HepG2 (cell line): Measurements from ENCODE around the gene AMOTL1. TPM values are rescaled to one million over a fixed set of nuclear protein-coding genes. Genes with fewer than 3 reads are reported as not detected.

Experiments
- ATAC-seq: fragments of 200-7000 bp; cut with Tn5 transposase; 3 replicates; pipeline ENCODE4 v1.9.1; 2020; ENCODE audit warnings: mild to moderate bottlenecking, moderate library complexity
- BruUV-seq: library from RNA; stranded (reverse); fragments of 400-500 nt; replicated peaks from 2 replicates; lab custom pipeline; 2021; lab: Mats Ljungman, UMichigan
- CTCF ChIA-PET: fragments of 300-600 bp; formaldehyde crosslinking; extraction: SDS; loops from one replicate; lab custom pipeline; 2021; ENCODE audit warnings: low total read pairs, inconsistent platforms, low intra/inter-chr PET ratio; lab: Yijun Ruan, JAX
- POLR2A ChIA-PET: fragments of 350-600 bp; sonication (Branson Sonifier 250); formaldehyde crosslinking; loops from one replicate; lab custom pipeline; 2020; ENCODE audit warnings: antibody characterized with exemption, inconsistent platforms; lab: Yijun Ruan, JAX
- DNase-seq: peaks from one replicate; pipeline ENCODE4 v3.0.0-alpha.2; 2015; ENCODE audit warnings: low spot score
- FAIRE-seq: peaks from 3 replicates; lab custom pipeline; 2011; peaks lifted over from hg19 to GRCh38; lab: Jason Lieb, UNC
- H2AFZ ChIP-seq: one replicate; pipeline ENCODE4 v1.6.1; 2011; ENCODE audit warnings: low read length, inconsistent platforms
- H3K27ac ChIP-seq: fragments of 300-600 bp; 3 replicates; pipeline ENCODE4 v1.8.0; 2011; ENCODE audit warnings: mixed run types, mild to moderate bottlenecking, mixed read lengths, low read length, inconsistent platforms; ENCODE audit not compliant: insufficient read depth; ENCODE audit errors: extremely low read length
- H3K27me3 ChIP-seq, 2 experiments: fragments of 200-600 bp in 1 of 2; 2 replicates in 1 of 2; 3 replicates in 1 of 2; pipeline versions ENCODE4 v1.6.0 to v1.8.0; 2011; ENCODE audit warnings: low read length in 2 of 2, mild to moderate bottlenecking in 2 of 2, moderate library complexity in 2 of 2, inconsistent platforms in 1 of 2; ENCODE audit not compliant: insufficient read depth in 2 of 2, control insufficient read depth in 1 of 2
- H3K36me3 ChIP-seq, 2 experiments: fragments of 200-600 bp in 1 of 2; replicated peaks in 1 of 2; 2 replicates in 1 of 2; 3 replicates in 1 of 2; pipeline versions ENCODE4 v1.5.1 to v1.8.0; 2011; ENCODE audit warnings: low read length in 2 of 2, inconsistent platforms in 1 of 2; ENCODE audit not compliant: insufficient read depth in 2 of 2, control insufficient read depth in 1 of 2
- H3K4me1 ChIP-seq: 2 replicates; pipeline ENCODE4 v1.5.1; 2012; ENCODE audit warnings: low read length, inconsistent platforms; ENCODE audit not compliant: insufficient read depth
- H3K4me2 ChIP-seq: 2 replicates; pipeline ENCODE4 v1.6.0; 2011; ENCODE audit warnings: low read depth, low read length, inconsistent platforms
- H3K4me3 ChIP-seq, 3 experiments: fragments of 200-600 bp in 1 of 3; sonication (generic), shearing (Covaris generic) in 1 of 3; replicated peaks in 1 of 3; 2 replicates each; pipeline ENCODE4 v1.5.1; 2011 to 2016; ENCODE audit warnings: low read length in 3 of 3, inconsistent platforms in 2 of 3, low read depth in 2 of 3, mild to moderate bottlenecking in 2 of 3, control low read depth in 1 of 3, mixed read lengths in 1 of 3; ENCODE audit not compliant: insufficient read depth in 1 of 3
- H3K79me2 ChIP-seq: one replicate; pipeline ENCODE4 v1.6.1; 2011; ENCODE audit warnings: low read length, inconsistent platforms; ENCODE audit not compliant: insufficient read depth
- H3K9ac ChIP-seq: 2 replicates; pipeline ENCODE4 v1.6.0; 2011; ENCODE audit warnings: mild to moderate bottlenecking, low read depth, low read length, inconsistent platforms; ENCODE audit not compliant: insufficient read depth
- H3K9me3 ChIP-seq: 2 replicates; pipeline ENCODE4 v1.5.1; 2012; ENCODE audit warnings: mild to moderate bottlenecking, low read length
- H4K20me1 ChIP-seq: 2 replicates; pipeline ENCODE4 v1.6.0; 2011; ENCODE audit warnings: inconsistent platforms, mild to moderate bottlenecking, low read length, moderate library complexity; ENCODE audit not compliant: insufficient read depth
- AKAP8 ChIP-seq: sonication (generic); formaldehyde crosslinking; IDR thresholded peaks from 2 replicates; pipeline ENCODE4 v1.5.1; 2020; ENCODE audit warnings: mild to moderate bottlenecking, missing genetic modification reagents
- BRCA1 ChIP-seq: sonication (generic); formaldehyde crosslinking; IDR thresholded peaks from 2 replicates; pipeline ENCODE4 v1.4.0; 2020; ENCODE audit warnings: missing genetic modification reagents
- ERF ChIP-seq: IDR thresholded peaks from 2 replicates; pipeline ENCODE4 v1.6.1; 2018; ENCODE audit warnings: missing biosample characterization, missing genetic modification reagents
- KDM2A ChIP-seq: sonication (generic); formaldehyde crosslinking; IDR thresholded peaks from 2 replicates; pipeline ENCODE4 v1.4.0; 2020; ENCODE audit warnings: low read depth, missing genetic modification reagents, borderline replicate concordance
- RARA ChIP-seq: IDR thresholded peaks from 2 replicates; pipeline ENCODE4 v1.6.1; 2016; ENCODE audit warnings: missing genetic modification reagents, missing compliant biosample characterization
- ZBTB7A ChIP-seq: sonication (generic); formaldehyde crosslinking; IDR thresholded peaks from 2 replicates; pipeline ENCODE4 v1.8.0; 2022; ENCODE audit warnings: mild to moderate bottlenecking, missing genetic modification reagents
- ZNF547 ChIP-seq: sonication (generic); formaldehyde crosslinking; IDR thresholded peaks from 2 replicates; pipeline ENCODE4 v1.5.1; 2020; ENCODE audit warnings: mild to moderate bottlenecking, missing genetic modification reagents
- ZSCAN30 ChIP-seq: sonication (generic); formaldehyde crosslinking; IDR thresholded peaks from 2 replicates; pipeline ENCODE4 v1.5.0; 2020; ENCODE audit warnings: mild to moderate bottlenecking, missing genetic modification reagents
- WGBS: methylation state at CpG from one replicate; pipeline ENCODE4 v1.1.6; 2017; ENCODE audit warnings: low lambda C conversion rate; 5-methylcytosine and 5-hydroxymethylcytosine counted together
- in situ Hi-C: cut with HindIII; loops from 2 replicates; pipeline ENCODE4 v1.10.0; 2017; ENCODE audit warnings: low pct_unique_long_range_greater_than_20kb; ENCODE audit not compliant: extremely low pct_ligation_motif_present
- intact Hi-C: fragments of 100-400 bp; cut with micrococcal nuclease; formaldehyde crosslinking; loops from one replicate; pipeline ENCODE4 v1.10.0; 2022; ENCODE audit not compliant: unreplicated experiment
- polyA plus RNA-seq, 8 experiments: library from polyadenylated mRNA; depleted of rRNA in 3 of 8; stranded (reverse) in 7 of 8; unstranded in 1 of 8; fragments of >200 nt; fragmentation: Illumina TruSeq in 4 of 8; extraction: Trizol in 4 of 8; gene quantifications; 2 replicates each; pipeline versions ENCODE4 v1.2.1 to v1.2.3, GENCODE V29; 2011 to 2016; ENCODE audit warnings: low read depth in 4 of 8, missing spikeins in 1 of 8, mixed read lengths in 1 of 8; ENCODE audit not compliant: insufficient read depth in 1 of 8
- total RNA-seq, 5 experiments: library from RNA; depleted of rRNA; stranded (reverse); fragments of >200 nt; fragmentation: Illumina TruSeq; extraction: Trizol; gene quantifications; 2 replicates each; pipeline ENCODE4 v1.2.3, GENCODE V29; 2016; ENCODE audit warnings: low read depth in 1 of 5

AMOTL1 gene
- total and polyA plus RNA-seq, 2 of the 13 experiments (the other 11 are each of a cell fraction or from before 2014, with no cell fraction given), result 0.01 to 0.20 TPM

DNA sequence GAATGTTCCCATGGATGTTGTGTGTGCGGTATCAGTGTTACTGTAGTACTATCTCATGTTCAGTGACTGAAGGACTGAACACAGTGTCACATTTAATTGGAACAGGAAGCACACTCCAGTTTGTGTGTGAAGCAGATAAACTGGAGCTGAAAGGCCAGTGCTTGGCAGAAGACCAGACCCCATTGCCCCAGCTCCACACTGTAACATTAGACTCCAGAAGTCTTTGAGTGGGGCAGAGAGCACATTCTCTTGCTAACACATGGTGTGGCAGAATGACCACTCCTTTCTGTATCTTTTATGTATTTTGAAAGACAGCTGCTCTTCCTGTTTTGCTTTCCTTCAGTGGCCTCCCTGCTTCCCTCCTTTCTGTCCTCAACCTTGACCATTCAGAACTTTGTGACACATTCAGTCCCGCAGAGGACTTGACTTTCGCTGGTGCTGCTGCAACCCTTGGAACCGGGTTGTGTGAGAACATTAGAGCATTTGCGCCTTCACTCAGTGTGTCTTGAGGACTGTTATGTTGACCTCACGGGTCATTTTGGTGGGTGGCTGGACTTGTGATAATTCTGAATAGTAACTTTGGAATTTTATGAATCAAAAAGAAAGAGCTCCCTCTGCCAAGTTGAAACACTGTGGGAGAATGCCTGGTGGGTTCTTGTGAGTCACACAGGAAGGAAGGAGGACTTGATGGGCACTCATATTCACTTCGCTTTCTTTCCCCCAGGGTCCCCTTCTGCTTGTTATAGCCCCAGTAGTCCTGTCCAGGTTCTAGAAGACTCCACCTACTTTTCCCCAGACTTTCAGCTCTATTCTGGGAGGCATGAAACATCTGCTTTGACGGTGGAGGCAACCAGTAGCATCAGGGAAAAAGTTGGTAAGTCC is 26.4 kb downstream of the AMOTL1 start (continued):
- no peak for TF ChIP-seq ZNF547 (CRISPR knock-in tag)
- no peak for TF ChIP-seq KDM2A (CRISPR knock-in tag)
- TF ChIP-seq ZBTB7A, result no peak

GRCh38 chr11:94795476-94796189 is 27.5 kb downstream of the AMOTL1 start:
- TF ChIP-seq ERF, result no peak
- TF ChIP-seq ZSCAN30 (CRISPR knock-in tag), result no peak
- no peak for TF ChIP-seq BRCA1 (CRISPR knock-in tag)
- TF ChIP-seq RARA (CRISPR knock-in tag), result no peak
- no peak for TF ChIP-seq AKAP8 (CRISPR knock-in tag)
- CTCF ChIA-PET, result no interaction called here
- H3K36me3 ChIP-seq, result no peaks in the 10 kb centered on the region
- H3K4me3 ChIP-seq, result no peak overlapping the region
- no peaks in the 10 kb centered on the region for H4K20me1 ChIP-seq
- BruUV-seq, result no TSS peak
- no peaks in the 10 kb centered on the region for H3K79me2 ChIP-seq
- FAIRE-seq (no peak), ATAC-seq (no peak), DNase-seq (no peak)
- no peaks in the 10 kb centered on the region for H3K9me3 ChIP-seq
- H3K9ac ChIP-seq, result no peak overlapping the region
- H3K4me1 ChIP-seq, result no peaks in the 10 kb centered on the region
- no peak overlapping the region for H2AFZ ChIP-seq
- no peak overlapping the region for H3K27ac ChIP-seq
- POLR2A ChIA-PET, result no interaction called here
- in situ Hi-C loops, result no loop called here
- H3K4me2 ChIP-seq, result no peak overlapping the region
- 3% methylated on average over 3 of the region's 3 CpGs for WGBS
- intact Hi-C loops, result no loop called here
- H3K27me3 ChIP-seq, result 0 out of 5 replicates have a peak, but pooled peaks cover 0 to 3% of the 10 kb centered on the region in 2 experiments
